Measurements from ENCODE around the gene IQSEC3. TPM values are rescaled to one million over a fixed set of nuclear protein-coding genes. Genes with fewer than 3 reads are reported as not detected.

IQSEC3 gene
- total RNA-seq, 1 experiment from 2014 or later = 0.55 TPM

- H3K4ac ChIP-seq (ENCODE audit: low read depth, low read length) = no peak overlapping the region
- no peak overlapping the region for H2BK120ac ChIP-seq (ENCODE audit: low read depth, low read length, poor library complexity, severe bottlenecking)
- H2BK12ac ChIP-seq (ENCODE audit: insufficient read length, low read depth, low read length) = no peak overlapping the region
- H3K56ac ChIP-seq (ENCODE audit: insufficient read length, low read depth, low read length) = no peak overlapping the region
- H3K23ac ChIP-seq (ENCODE audit: insufficient read length, low read depth, low read length) = no peak overlapping the region
- H2BK15ac ChIP-seq (ENCODE audit: low read depth, low read length) = no peak overlapping the region
- no peak overlapping the region for H2BK20ac ChIP-seq (ENCODE audit: low read depth, low read length, poor library complexity, severe bottlenecking)
- TF ChIP-seq, protein P1, sequence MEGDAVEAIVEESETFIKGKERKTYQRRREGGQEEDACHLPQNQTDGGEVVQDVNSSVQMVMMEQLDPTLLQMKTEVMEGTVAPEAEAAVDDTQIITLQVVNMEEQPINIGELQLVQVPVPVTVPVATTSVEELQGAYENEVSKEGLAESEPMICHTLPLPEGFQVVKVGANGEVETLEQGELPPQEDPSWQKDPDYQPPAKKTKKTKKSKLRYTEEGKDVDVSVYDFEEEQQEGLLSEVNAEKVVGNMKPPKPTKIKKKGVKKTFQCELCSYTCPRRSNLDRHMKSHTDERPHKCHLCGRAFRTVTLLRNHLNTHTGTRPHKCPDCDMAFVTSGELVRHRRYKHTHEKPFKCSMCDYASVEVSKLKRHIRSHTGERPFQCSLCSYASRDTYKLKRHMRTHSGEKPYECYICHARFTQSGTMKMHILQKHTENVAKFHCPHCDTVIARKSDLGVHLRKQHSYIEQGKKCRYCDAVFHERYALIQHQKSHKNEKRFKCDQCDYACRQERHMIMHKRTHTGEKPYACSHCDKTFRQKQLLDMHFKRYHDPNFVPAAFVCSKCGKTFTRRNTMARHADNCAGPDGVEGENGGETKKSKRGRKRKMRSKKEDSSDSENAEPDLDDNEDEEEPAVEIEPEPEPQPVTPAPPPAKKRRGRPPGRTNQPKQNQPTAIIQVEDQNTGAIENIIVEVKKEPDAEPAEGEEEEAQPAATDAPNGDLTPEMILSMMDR (conservative IDR thresholded peaks at IDR 0.05) = no peak
- no peak overlapping the region for H4K5ac ChIP-seq (ENCODE audit: insufficient read length, low read depth, low read length)
- H2AK5ac ChIP-seq (ENCODE audit: insufficient read length, low read length) = no peak overlapping the region
- H3K4me2 ChIP-seq (ENCODE audit: insufficient read depth, insufficient read length, low read length) = no peak overlapping the region
- H2AFZ ChIP-seq (ENCODE audit: low read length) = no peak overlapping the region
- H3K4me1 Mint-ChIP-seq = peaks cover 29 to 36% of the 10 kb centered on the region in 2 experiments
- H3K79me1 ChIP-seq (ENCODE audit: insufficient read depth, low read depth, low read length, poor library complexity, severe bottlenecking) = no peaks in the 10 kb centered on the region
- no peaks in the 10 kb centered on the region; a peak in 2 of 5 replicates for H3K9me3 Mint-ChIP-seq
- H3K36me3 Mint-ChIP-seq (ENCODE audit: insufficient read depth in 1 of 3, low read depth in 3 of 3) = no peaks in the 10 kb centered on the region
- H3K18ac ChIP-seq (ENCODE audit: insufficient read length, low read depth, low read length) = no peak overlapping the region
- WGBS (ENCODE audit: extremely low coverage, insufficient read length, low lambda C conversion rate) = no CpG with 5 or more reads among the region's 12 CpGs
- no peaks in the 10 kb centered on the region for H3K9me3 ChIP-seq (ENCODE audit: control insufficient read depth, low read depth, low read length)
- no peaks in the 10 kb centered on the region for H4K20me1 ChIP-seq (ENCODE audit: control insufficient read depth, insufficient read depth, insufficient read length)
- no peak overlapping the region for H4K91ac ChIP-seq (ENCODE audit: insufficient read length, low read depth, low read length)
- no peak overlapping the region for H4K8ac ChIP-seq (replicated peaks; ENCODE audit: insufficient read length, low read depth, low read length)
- peaks cover 4% of the 10 kb centered on the region; the same call in 1 of the 2 replicates for H3K27me3 ChIP-seq (ENCODE audit: insufficient read depth, low read length)
- H3K9ac ChIP-seq (ENCODE audit: extremely low read depth, insufficient read length, low read length) = no peak overlapping the region
- peaks cover 90% of the 10 kb centered on the region for H3K27me3 Mint-ChIP-seq (ENCODE audit: low read depth)
- H3K4me1 ChIP-seq (ENCODE audit: insufficient read depth, low read length) = 0 out of 2 replicates have a peak, but pooled peaks cover 4% of the 10 kb centered on the region
- DNase-seq = no peak
- H3K4me3 Mint-ChIP-seq = no peak overlapping the region; a peak in 1 of 5 replicates
- H3K23me2 ChIP-seq (ENCODE audit: insufficient read length, low read depth, low read length, poor library complexity, severe bottlenecking) = no peaks in the 10 kb centered on the region
- no peak overlapping the region for H3K27ac ChIP-seq (ENCODE audit: insufficient read length, low read depth, low read length)
- H3K79me2 ChIP-seq (ENCODE audit: insufficient read depth, low read length) = no peaks in the 10 kb centered on the region
- H3T11ph ChIP-seq (ENCODE audit: low read length) = no peak overlapping the region
- H2BK5ac ChIP-seq (ENCODE audit: insufficient read length, low read length) = no peak overlapping the region
- no peak overlapping the region; a peak in 1 of 7 replicates for H3K27ac Mint-ChIP-seq
- H3K14ac ChIP-seq (ENCODE audit: insufficient read depth, low read length) = no peak overlapping the region; the same call in 1 of the 2 replicates
These were observed 147.0 kb downstream of the IQSEC3 start for GRCh38 chr12:213527-213932.

All from H9 (cell line).